Measurements from ENCODE around the gene HMGB4.

Gene HMGB4

DNA sequence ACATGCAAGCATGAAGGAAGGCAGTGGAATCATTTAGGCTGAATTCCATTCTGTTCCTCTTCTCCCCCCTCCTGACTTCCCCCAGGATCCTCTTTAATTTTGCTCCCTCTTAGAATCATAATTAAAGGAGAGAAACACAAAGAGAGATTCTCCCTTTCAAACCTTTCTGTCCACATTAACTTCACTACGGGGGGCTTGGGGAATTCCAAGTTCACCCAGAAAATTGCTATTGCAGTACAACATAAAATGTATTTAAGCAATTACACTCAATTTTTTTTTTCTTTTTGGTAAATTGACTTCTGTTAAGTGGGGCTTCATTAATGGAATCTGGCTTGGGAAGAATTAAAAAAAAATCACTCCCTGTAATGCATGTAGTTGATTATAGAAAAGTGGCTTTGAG lies 13.4 kb upstream of the HMGB4 start (continued):
- TF ChIP-seq ZNF221 (tag by site-specific recombination; IDR thresholded peaks at IDR 0.05; ENCODE audit: borderline replicate concordance) = no peak
- TF ChIP-seq, protein P1, sequence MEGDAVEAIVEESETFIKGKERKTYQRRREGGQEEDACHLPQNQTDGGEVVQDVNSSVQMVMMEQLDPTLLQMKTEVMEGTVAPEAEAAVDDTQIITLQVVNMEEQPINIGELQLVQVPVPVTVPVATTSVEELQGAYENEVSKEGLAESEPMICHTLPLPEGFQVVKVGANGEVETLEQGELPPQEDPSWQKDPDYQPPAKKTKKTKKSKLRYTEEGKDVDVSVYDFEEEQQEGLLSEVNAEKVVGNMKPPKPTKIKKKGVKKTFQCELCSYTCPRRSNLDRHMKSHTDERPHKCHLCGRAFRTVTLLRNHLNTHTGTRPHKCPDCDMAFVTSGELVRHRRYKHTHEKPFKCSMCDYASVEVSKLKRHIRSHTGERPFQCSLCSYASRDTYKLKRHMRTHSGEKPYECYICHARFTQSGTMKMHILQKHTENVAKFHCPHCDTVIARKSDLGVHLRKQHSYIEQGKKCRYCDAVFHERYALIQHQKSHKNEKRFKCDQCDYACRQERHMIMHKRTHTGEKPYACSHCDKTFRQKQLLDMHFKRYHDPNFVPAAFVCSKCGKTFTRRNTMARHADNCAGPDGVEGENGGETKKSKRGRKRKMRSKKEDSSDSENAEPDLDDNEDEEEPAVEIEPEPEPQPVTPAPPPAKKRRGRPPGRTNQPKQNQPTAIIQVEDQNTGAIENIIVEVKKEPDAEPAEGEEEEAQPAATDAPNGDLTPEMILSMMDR (tag by site-specific recombination; IDR thresholded peaks at IDR 0.05) = no peak
- no peak for TF ChIP-seq ZNF626 (tag by site-specific recombination; IDR thresholded peaks at IDR 0.05)

GRCh38 chr1:33852711-33853110 lies 11.2 kb upstream of the HMGB4 start:
- TF ChIP-seq PRDM10 (tag by site-specific recombination; IDR thresholded peaks at IDR 0.05) (no peak), ZNF18 (tag by site-specific recombination; IDR thresholded peaks at IDR 0.05) (no peak), ZIC2 (tag by site-specific recombination; IDR thresholded peaks at IDR 0.05) (no peak), ZFP37 (tag by site-specific recombination; IDR thresholded peaks at IDR 0.05) (no peak), ZNF561 (tag by site-specific recombination; IDR thresholded peaks at IDR 0.05; ENCODE audit: borderline replicate concordance) (no peak), ZNF112 (tag by site-specific recombination; IDR thresholded peaks at IDR 0.05) (no peak), ZNF302 (tag by site-specific recombination; IDR thresholded peaks at IDR 0.05; ENCODE audit: low read depth) (no peak), BCL11A (tag by site-specific recombination; IDR thresholded peaks at IDR 0.05; ENCODE audit: low read depth) (no peak), ZFP69B (tag by site-specific recombination; IDR thresholded peaks at IDR 0.05) (no peak), ZNF155 (tag by site-specific recombination; IDR thresholded peaks at IDR 0.05) (no peak), ZXDB (tag by site-specific recombination; IDR thresholded peaks at IDR 0.05) (no peak), ZNF580 (tag by site-specific recombination; IDR thresholded peaks at IDR 0.05) (no peak), ZNF133 (tag by site-specific recombination; IDR thresholded peaks at IDR 0.05) (no peak), ZNF514 (tag by site-specific recombination; IDR thresholded peaks at IDR 0.05) (no peak), ZNF2 (tag by site-specific recombination; IDR thresholded peaks at IDR 0.05) (no peak)
- TF ChIP-seq, protein P2, sequence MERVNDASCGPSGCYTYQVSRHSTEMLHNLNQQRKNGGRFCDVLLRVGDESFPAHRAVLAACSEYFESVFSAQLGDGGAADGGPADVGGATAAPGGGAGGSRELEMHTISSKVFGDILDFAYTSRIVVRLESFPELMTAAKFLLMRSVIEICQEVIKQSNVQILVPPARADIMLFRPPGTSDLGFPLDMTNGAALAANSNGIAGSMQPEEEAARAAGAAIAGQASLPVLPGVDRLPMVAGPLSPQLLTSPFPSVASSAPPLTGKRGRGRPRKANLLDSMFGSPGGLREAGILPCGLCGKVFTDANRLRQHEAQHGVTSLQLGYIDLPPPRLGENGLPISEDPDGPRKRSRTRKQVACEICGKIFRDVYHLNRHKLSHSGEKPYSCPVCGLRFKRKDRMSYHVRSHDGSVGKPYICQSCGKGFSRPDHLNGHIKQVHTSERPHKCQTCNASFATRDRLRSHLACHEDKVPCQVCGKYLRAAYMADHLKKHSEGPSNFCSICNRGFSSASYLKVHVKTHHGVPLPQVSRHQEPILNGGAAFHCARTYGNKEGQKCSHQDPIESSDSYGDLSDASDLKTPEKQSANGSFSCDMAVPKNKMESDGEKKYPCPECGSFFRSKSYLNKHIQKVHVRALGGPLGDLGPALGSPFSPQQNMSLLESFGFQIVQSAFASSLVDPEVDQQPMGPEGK (tag by site-specific recombination; IDR thresholded peaks at IDR 0.05) = no peak
- TF ChIP-seq, protein P1 (tag by site-specific recombination; IDR thresholded peaks at IDR 0.05) = no peak
- Histone ChIP-seq H3K4me3 (ENCODE audit: low read depth, low read length) (no peak overlapping the region), H3K27ac (ENCODE audit: extremely low read depth, low read depth, low read length) (no peak overlapping the region), H3K4me1 (ENCODE audit: control insufficient read depth, insufficient read depth, low read length) (no peaks in the 10 kb centered on the region), H3K36me3 (ENCODE audit: control insufficient read depth in 2 of 2, insufficient read depth in 1 of 2, low read length in 2 of 2) (no peaks in the 10 kb centered on the region), H3K9me3 (ENCODE audit: control insufficient read depth, insufficient read depth, low read depth, low read length) (no peaks in the 10 kb centered on the region)
- ChIA-PET POLR2A (no interaction called here), CTCF (no interaction called here)

Measured in HEK293 (cell line).